Ascending aorta (tissue), 2 donors: ENCODE measurements around the gene ZP3. TPM values are rescaled to one million over a fixed set of nuclear protein-coding genes. Genes with fewer than 3 reads are reported as not detected.
"Not testable (repeated sequence)": the region's sequence is repeated elsewhere in the genome, so short reads cannot be mapped to it uniquely, and the experiment has no call there.

ENCODE experiments used
- DNase-seq, 2 donors: peaks; one replicate each; pipeline ENCODE4 v3.0.0-alpha.2; 2019; ENCODE audit warnings: low spot score in 2 of 2
- H3K27ac ChIP-seq, 2 donors: fragments of 200-600 bp; sonication (generic); one replicate each; pipeline ENCODE4 v1.5.1; 2016 to 2017; ENCODE audit warnings: mild to moderate bottlenecking in 1 of 2
- H3K27me3 ChIP-seq: fragments of 200-600 bp; sonication (generic); one replicate; pipeline ENCODE4 v1.5.1; 2017
- H3K36me3 ChIP-seq, 2 donors: fragments of 200-600 bp; sonication (generic); one replicate each; pipeline ENCODE4 v1.5.1; 2016
- H3K4me1 ChIP-seq, 2 donors: fragments of 200-600 bp; sonication (generic); one replicate each; pipeline ENCODE4 v1.5.1; 2016 to 2017; ENCODE audit warnings: mild to moderate bottlenecking in 1 of 2
- H3K4me3 ChIP-seq, 2 donors: fragments of 200-600 bp; sonication (generic); one replicate each; pipeline ENCODE4 v1.5.1; 2016 to 2017; ENCODE audit warnings: mild to moderate bottlenecking in 1 of 2
- H3K9me3 ChIP-seq, 2 donors: fragments of 200-600 bp; sonication (generic); one replicate each; pipeline ENCODE4 v1.5.1; 2016
- CTCF ChIP-seq, 3 experiments: fragments of 200-600 bp in 2 of 3; fragments of 450-650 bp in 1 of 3; sonication (generic) in 2 of 3; IDR thresholded peaks; one replicate each; pipeline ENCODE4 v1.5.1; 2016 to 2019; ENCODE audit warnings: antibody characterized with exemption in 3 of 3, mild to moderate bottlenecking in 1 of 3, moderate library complexity in 1 of 3
- intact Hi-C: fragments of 100-400 bp; cut with DNase I; formaldehyde crosslinking; loops from one replicate; pipeline ENCODE4 v1.15.1; 2023
- total RNA-seq: library from RNA; depleted of rRNA; stranded (reverse); fragments of >200 nt; gene quantifications from one replicate; pipeline ENCODE4 v1.1.0, GENCODE V29; 2016

Gene ZP3
- total RNA-seq, 1 donor from 2014 or later, result 1.1 TPM

GRCh38 chr7:76408121-76408560 lies 16.6 kb upstream of the ZP3 start:
- intact Hi-C loops, result no loop called here
- Histone ChIP-seq H3K36me3 (no peaks in the 10 kb centered on the region), H3K4me3 (no peak overlapping the region), H3K9me3 (no peaks in the 10 kb centered on the region), H3K27ac (no peak overlapping the region), H3K4me1 (no peaks in the 10 kb centered on the region), H3K27me3 (no peaks in the 10 kb centered on the region)
- no peak for TF ChIP-seq CTCF (IDR thresholded peaks at IDR 0.05)
- DNase-seq, result no peak

- DNase-seq, result no peak
- no peak for TF ChIP-seq CTCF (IDR thresholded peaks at IDR 0.05)
- intact Hi-C loops, result no loop called here
- Histone ChIP-seq H3K4me3 (no peak within 1 kb of the TSS), H3K27me3 (no peaks in the 10 kb centered on the region), H3K9me3 (no peaks in the 10 kb centered on the region), H3K36me3 (no peaks in the 10 kb centered on the region), H3K27ac (no peak within 1 kb of the TSS), H3K4me1 (no peaks in the 10 kb centered on the region)
Measured at GRCh38 chr7:76409537-76409936, 15.2 kb upstream of the ZP3 start, which contains the start of gene SSC4D. TSS of gene SSC4D (minus strand) at chr7:76409697. CDS start at chr7:76404439, 5,258 bp downstream.

- H3K27me3 ChIP-seq, result no peaks in the 10 kb centered on the region
- DNase-seq, result no peak
- H3K9me3 ChIP-seq, result no peaks in the 10 kb centered on the region
- H3K27ac ChIP-seq, result no peak overlapping the region
- intact Hi-C loops, result no loop called here
- no peak for TF ChIP-seq CTCF (IDR thresholded peaks at IDR 0.05)
- H3K36me3 ChIP-seq, result no peaks in the 10 kb centered on the region
- H3K4me3 ChIP-seq, result no peak overlapping the region
- H3K4me1 ChIP-seq, result no peaks in the 10 kb centered on the region
Measured at GRCh38 chr7:76411626-76412025, 13.1 kb upstream of the ZP3 start.

- Histone ChIP-seq H3K4me1 (no peaks in the 10 kb centered on the region), H3K9me3 (no peaks in the 10 kb centered on the region), H3K36me3 (no peaks in the 10 kb centered on the region), H3K4me3 (no peak overlapping the region), H3K27me3 (no peaks in the 10 kb centered on the region), H3K27ac (no peak overlapping the region)
- no peak for TF ChIP-seq CTCF (IDR thresholded peaks at IDR 0.05)
- intact Hi-C loops, result no loop called here
- no peak for DNase-seq
Measured at GRCh38 chr7:76412249-76412648, 12.5 kb upstream of the ZP3 start.

GRCh38 chr7:76417654-76418310 lies 7.0 kb upstream of the ZP3 start:
- H3K27ac ChIP-seq, intact Hi-C loops, H3K4me1 ChIP-seq, DNase-seq, H3K36me3 ChIP-seq, H3K27me3 ChIP-seq, H3K4me3 ChIP-seq, H3K9me3 ChIP-seq: not testable (repeated sequence)

- H3K27ac ChIP-seq, H3K27me3 ChIP-seq, intact Hi-C loops, DNase-seq, H3K4me1 ChIP-seq, H3K9me3 ChIP-seq, H3K36me3 ChIP-seq, H3K4me3 ChIP-seq: not testable (repeated sequence)
Measured at GRCh38 chr7:76421097-76421496, 3.7 kb upstream of the ZP3 start.
